ENCODE measurements around the gene GPSM1. TPM values are rescaled to one million over a fixed set of nuclear protein-coding genes. Genes with fewer than 3 reads are reported as not detected.

Gene GPSM1
- total RNA-seq, 1 donor from 2014 or later, result 69.0 TPM

DNA sequence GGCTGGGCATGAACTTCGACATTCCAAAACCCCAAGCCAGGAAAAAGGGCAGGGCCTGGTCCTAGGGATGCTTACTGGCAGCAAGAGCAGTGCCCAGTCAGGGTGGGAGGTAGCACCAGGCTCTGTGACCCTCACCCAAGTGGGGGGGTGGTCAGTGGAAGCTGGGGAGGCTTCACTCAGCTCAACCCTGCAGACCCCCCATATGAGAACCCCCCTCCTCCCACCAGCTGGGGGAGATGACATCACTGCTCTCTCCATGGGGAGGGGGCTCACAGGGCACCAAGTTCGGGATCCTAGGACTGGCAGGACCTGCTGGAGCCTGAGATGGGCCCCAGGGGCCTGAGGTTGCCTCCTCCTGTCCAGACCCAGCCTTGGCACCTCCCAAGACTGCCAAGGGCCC, 31.5 kb downstream of the GPSM1 start:
- no peaks in the 10 kb centered on the region for H3K9me3 ChIP-seq (replicated peaks)
- H3K4me3 ChIP-seq, result no peak overlapping the region
- TF ChIP-seq, protein P1, sequence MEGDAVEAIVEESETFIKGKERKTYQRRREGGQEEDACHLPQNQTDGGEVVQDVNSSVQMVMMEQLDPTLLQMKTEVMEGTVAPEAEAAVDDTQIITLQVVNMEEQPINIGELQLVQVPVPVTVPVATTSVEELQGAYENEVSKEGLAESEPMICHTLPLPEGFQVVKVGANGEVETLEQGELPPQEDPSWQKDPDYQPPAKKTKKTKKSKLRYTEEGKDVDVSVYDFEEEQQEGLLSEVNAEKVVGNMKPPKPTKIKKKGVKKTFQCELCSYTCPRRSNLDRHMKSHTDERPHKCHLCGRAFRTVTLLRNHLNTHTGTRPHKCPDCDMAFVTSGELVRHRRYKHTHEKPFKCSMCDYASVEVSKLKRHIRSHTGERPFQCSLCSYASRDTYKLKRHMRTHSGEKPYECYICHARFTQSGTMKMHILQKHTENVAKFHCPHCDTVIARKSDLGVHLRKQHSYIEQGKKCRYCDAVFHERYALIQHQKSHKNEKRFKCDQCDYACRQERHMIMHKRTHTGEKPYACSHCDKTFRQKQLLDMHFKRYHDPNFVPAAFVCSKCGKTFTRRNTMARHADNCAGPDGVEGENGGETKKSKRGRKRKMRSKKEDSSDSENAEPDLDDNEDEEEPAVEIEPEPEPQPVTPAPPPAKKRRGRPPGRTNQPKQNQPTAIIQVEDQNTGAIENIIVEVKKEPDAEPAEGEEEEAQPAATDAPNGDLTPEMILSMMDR (IDR thresholded peaks at IDR 0.05; ENCODE audit: borderline replicate concordance), result no peak
- H3K36me3 ChIP-seq, result peaks cover 22% of the 10 kb centered on the region
- H3K27ac ChIP-seq (replicated peaks), result peak overlapping the region; percentile 99
- peaks cover 64% of the 10 kb centered on the region for H3K4me1 ChIP-seq
- intact Hi-C loops (cut with micrococcal nuclease), result no loop called here
- no peak for DNase-seq
- no peaks in the 10 kb centered on the region for H3K27me3 ChIP-seq (ENCODE audit: low read depth)

DNA sequence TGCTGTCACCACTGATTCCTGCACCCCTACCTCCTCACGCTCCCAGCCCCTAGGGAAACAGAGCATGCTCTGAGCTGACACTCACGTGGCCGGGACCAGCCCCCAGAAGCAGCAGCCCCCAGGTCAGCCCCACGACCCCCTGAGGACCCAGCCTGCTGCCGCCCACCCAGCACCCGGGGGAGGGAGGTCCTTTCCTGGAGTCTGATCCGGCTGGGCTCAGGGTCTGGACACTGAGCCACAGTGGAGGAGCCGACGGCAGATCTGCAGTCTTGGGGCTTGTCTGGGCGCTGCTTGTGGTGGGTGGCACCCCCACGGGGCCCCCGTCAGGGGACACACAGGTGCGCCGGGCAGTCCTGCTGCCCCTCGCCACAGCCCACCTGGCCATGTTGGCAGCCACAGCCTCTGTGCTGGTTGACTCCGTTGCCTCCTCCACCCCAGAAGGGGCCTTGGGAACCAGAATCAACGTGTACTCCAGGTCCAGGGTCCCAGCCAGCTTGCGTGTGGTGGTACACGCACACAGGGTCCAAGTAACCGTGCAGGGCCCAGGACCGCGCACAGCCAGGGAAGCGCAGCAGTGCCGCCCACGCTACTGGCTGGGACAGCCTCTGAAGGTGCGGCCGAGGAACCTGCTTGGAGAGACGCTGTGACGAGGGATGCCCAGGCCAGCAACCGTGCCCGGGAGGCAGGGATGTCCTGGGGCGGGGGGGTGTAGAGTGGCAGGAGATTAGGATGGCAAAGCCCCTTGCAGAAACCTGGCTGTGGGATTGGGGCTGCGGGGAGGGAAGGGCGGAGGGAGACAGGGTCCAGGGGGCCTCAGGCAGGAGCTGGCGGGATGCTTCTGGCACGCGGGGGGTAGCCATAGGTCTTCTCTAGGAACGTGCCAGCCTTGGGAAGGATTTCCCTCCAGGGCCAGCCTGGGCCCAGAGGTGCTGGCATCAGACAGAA, 32.7 kb downstream of the GPSM1 start:
- H3K27ac ChIP-seq (replicated peaks), result peak overlapping the region; percentile 99
- peaks cover 22% of the 10 kb centered on the region for H3K36me3 ChIP-seq
- intact Hi-C loops (cut with micrococcal nuclease), result no loop called here
- TF ChIP-seq, protein P1 (IDR thresholded peaks at IDR 0.05; ENCODE audit: borderline replicate concordance), result no peak
- H3K9me3 ChIP-seq (replicated peaks), result no peaks in the 10 kb centered on the region
- H3K4me1 ChIP-seq, result peaks cover 59% of the 10 kb centered on the region
- no peaks in the 10 kb centered on the region for H3K27me3 ChIP-seq (ENCODE audit: low read depth)
- no peak for DNase-seq
- no peak overlapping the region for H3K4me3 ChIP-seq

DNA sequence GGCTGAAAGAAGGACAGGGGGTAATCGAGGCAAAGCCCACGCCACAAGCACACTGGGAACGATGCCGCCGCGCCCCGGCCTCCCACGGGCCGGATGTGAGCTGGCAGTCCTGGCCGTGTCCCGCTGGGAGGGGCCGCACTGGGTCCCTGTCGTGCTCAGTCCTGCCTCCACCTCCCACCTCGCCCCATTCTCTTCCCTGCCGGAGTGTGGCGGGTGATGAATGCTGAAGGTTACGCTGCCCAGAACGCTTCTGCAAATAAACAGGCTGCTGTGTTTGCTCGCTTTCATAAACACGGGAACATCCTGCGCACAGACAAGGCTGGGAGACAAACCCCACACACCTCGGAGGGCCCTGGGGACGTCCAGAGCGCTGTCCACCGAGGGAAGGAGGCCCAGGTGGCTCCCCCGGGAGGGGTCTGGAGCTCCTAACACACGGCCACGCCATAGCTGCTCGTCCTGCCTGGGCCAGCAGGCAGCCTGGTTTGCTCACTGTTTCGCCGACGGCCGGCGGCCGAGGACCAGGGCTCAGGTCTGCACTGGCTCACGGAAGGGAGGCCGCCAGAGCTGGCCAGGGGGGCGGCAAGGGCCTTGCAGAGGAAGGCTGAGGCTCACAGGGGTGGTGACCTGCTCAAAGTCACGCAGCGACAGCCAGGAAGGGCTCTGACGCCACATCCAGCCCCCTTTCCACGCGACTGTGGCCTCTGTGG, 33.9 kb downstream of the GPSM1 start:
- H3K4me3 ChIP-seq, result peak overlapping the region; percentile 81
- TF ChIP-seq, protein P1 (IDR thresholded peaks at IDR 0.05; ENCODE audit: borderline replicate concordance), result no peak

DNA sequence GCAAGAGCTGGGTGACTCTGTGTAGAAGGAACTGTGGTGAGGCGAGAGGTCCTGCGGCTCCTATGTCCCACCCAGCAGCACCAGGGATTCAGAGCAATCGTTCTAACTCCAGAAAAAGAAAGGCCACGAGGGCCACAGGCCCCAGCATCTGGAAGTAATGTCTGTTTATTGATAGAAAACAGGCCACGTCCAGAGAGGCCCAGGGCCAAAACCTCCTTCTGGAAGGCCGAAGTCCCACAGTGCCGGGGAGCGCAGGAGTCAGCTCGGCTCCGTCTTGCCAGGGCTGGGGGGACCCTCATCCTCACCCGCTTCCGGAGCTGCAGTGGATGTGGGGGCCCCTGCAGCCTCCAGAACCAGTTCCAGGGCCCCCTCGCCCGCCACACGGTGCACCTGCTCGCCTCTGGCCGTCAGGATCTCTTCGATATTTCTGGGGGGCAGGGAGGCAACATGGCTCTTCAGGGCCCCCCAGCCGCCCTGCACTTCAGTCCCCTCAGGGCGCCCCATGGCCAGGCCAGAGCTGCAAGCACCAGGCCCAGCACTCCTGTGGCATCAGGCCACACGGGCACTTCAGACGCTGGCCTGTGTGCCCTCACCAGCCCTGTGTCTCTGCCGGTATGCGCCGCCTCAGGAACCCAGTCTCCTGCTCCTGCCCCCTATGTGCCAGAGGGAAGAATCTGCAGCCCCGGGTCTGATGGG, 34.6 kb downstream of the GPSM1 start:
- Histone ChIP-seq H3K27me3 (ENCODE audit: low read depth) (no peaks in the 10 kb centered on the region), H3K9me3 (replicated peaks) (no peaks in the 10 kb centered on the region), H3K4me3 (peak overlapping the region; percentile 81), H3K36me3 (peaks cover 8% of the 10 kb centered on the region), H3K27ac (replicated peaks) (peak overlapping the region; percentile 99), H3K4me1 (peaks cover 43% of the 10 kb centered on the region)
- no peak for DNase-seq
- intact Hi-C loops (cut with micrococcal nuclease), result no loop called here
- TF ChIP-seq, protein P1 (IDR thresholded peaks at IDR 0.05; ENCODE audit: borderline replicate concordance), result peak; percentile 15

More for the DNA sequence above, 33.9 kb downstream of the GPSM1 start:
- intact Hi-C loops (cut with micrococcal nuclease), result no loop called here
- Histone ChIP-seq H3K36me3 (peaks cover 15% of the 10 kb centered on the region), H3K27ac (replicated peaks) (peak overlapping the region; percentile 99), H3K9me3 (replicated peaks) (no peaks in the 10 kb centered on the region), H3K4me1 (peaks cover 50% of the 10 kb centered on the region), H3K27me3 (ENCODE audit: low read depth) (no peaks in the 10 kb centered on the region)
- DNase-seq, result no peak

DNA sequence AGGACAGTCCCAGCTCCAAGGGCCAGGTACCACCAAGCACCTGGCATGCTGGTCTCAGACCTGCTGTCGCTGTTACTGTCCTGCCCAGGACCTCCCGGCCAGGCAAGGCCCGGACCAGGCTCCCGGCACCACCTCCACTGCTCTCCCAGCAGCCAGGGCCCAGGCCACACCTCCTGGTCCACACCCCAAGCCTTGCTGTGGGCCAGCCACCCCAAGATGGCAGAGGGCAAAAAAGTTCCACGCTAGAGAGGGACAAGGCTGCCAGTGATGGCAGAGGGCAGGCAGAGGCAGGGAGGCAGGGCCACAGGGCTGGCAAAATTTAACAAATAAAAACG, 35.1 kb downstream of the GPSM1 start:
- H3K4me1 ChIP-seq, result peaks cover 43% of the 10 kb centered on the region

More for the DNA sequence above, 35.1 kb downstream of the GPSM1 start:
- Histone ChIP-seq H3K4me3 (peak overlapping the region; percentile 81), H3K27me3 (ENCODE audit: low read depth) (no peaks in the 10 kb centered on the region), H3K27ac (replicated peaks) (peak overlapping the region; percentile 99), H3K9me3 (replicated peaks) (no peaks in the 10 kb centered on the region), H3K36me3 (peaks cover 3% of the 10 kb centered on the region)
- DNase-seq, result no peak
- TF ChIP-seq, protein P1 (IDR thresholded peaks at IDR 0.05; ENCODE audit: borderline replicate concordance), result no peak
- intact Hi-C loops (cut with micrococcal nuclease), result no loop called here

All from left ventricle myocardium inferior (tissue), 1 donor.